GM10847 (cell line): ENCODE results near the gene CLOCK.

Experiments used
- POLR2A ChIP-seq: IDR thresholded peaks from 2 replicates; pipeline ENCODE4 v1.6.1; 2011; ENCODE audit not compliant: insufficient read length; ENCODE audit errors: extremely low read depth

The CLOCK gene

DNA sequence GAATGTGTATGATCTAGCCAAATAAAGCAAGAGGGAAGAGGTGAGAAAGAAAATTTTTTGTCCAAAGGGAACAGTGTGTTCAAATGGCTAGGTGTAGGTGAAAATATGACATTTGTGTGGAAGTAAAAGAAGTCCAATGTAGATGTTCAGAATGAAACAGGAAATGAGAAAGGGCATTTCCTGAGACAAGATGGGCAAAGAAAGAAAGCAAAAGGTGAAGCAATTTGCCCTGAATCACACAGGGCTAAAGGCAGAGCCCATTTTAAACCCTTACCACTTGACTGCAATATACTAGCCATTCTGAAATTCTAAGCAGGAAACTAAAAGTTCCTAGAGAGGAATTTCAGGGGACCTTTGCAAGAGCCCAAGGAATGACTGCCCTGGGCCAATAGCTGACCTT lies 36.0 kb downstream of the CLOCK start:
- no peak for TF ChIP-seq POLR2A

DNA sequence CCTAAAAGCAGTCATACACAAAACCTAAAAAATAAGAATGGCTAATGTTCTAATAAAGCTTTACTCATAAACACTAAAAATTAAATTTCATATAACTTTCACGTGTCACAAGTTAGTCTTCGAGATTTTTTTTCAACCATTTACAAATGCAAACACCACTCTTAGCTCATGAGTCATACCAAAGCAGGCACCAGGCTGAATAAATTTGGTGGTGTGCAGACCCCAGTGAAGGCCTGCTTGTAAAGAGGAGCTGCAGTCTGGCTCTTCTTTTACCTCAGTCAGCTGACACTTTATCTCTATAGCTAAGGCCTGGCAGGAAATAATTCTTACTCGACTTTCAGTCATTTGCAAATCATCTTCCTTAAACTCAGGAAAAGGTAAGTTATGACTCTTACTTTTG lies 37.4 kb downstream of the CLOCK start:
- TF ChIP-seq POLR2A = no peak

DNA sequence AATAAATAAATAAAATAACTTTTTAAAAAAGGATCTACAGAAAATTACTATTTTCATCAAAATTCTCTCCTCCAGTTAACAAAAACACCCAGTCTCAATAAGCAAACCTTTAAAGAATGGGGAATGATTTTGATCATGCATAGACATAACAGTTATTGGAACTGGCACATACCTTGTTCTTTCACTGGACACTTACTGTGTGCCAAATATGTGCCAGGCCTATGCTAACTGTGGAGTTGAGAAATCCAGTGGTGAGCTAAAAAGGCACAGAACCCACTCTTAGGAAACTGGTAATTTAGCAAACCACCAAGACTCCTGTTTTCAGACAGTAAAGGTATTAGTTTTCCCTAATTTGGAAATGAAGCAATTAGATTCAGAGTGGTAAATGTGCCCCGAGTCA lies 39.1 kb downstream of the CLOCK start:
- no peak for TF ChIP-seq POLR2A

DNA sequence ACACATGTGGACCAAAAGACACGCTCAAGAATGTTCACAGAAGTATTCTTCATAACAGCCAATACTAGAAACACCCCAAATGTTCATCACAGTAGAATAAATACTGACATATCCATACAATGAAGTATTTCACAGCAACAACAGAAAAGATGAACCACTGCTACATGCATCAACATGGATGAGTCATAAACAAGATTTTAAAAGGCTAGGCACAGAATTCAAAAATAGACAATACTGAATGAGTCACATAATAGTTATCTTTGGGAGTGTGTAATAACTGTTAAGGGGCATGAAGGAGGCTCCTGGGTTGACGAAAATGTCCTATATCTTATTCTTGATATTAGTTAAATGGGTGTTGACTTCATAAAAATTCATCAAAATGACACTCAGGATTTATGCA lies 43.5 kb downstream of the CLOCK start:
- TF ChIP-seq POLR2A = no peak

DNA sequence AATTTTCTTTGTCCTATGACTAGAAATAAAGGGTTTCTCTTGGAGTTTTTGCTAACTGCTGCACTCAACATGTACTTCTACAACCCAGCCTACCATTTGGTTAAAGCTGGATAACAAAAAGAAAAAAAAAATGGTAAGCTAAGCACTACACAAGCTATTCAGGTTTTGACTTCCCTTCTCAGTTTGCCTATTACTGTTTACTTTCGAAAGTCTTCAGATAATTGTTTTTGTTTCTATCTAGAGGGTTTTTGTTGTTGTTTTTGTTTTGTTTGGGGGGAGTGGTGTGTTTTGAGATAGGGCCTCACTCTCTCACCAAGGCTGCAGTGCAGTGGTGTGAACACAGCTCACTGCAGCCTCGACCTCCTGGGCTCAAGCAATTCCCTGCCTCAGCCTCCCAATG lies 46.6 kb downstream of the CLOCK start:
- TF ChIP-seq POLR2A = no peak

DNA sequence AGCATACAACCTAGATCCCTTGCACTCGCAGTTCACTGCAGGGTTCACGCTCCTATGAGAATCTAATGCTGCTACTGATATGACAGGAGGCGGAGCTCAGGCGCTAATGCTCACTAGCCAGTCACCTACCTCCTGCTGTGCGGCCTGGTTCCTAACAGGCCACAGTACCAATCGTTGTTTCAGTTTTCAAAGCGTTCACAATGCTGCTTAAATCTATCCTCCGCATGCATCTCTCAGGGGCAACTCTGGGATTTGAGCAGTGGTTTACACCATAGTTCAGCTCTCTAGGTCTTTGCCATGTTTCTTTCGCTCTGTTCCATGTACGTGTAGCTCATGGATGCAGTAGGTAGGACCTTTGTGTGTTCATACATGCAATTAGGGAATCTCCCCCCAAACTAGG lies 47.2 kb downstream of the CLOCK start:
- no peak for TF ChIP-seq POLR2A

DNA sequence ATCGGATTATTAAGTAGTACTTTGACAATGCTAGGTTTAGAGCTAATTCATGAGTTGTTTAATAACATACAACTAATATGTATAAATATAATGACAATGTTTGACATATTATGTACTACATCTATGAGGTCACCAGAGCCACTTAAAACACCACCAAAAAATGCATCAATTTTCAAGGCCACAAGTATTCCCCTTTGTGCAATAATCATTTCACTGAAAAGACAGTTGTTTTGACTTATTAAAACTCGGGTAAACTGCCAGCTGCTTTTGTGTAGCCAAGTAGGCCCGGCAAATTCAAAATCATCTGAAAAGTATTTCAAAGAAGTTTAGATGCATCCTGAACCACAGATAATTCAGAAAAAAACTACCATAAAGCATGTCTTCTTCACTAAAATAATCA lies 48.7 kb downstream of the CLOCK start:
- TF ChIP-seq POLR2A = no peak

DNA sequence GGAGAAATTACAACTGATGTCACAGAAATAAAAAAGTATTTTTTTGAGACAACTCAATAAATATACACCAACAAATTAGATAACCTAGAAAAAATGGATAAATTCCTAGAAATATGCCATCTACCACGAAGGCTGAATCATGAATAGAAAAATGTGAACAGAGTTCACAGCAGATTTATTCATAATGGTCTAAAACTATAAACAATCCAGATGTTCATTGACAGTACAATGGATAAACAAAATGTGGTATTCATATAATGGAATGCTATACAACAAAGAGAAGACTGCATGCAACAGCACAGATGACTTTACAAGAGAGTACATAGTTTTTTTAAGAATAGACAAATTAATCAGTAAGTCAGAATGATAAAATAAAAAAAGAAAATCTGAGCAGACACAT lies 55.2 kb downstream of the CLOCK start:
- TF ChIP-seq POLR2A = no peak

DNA sequence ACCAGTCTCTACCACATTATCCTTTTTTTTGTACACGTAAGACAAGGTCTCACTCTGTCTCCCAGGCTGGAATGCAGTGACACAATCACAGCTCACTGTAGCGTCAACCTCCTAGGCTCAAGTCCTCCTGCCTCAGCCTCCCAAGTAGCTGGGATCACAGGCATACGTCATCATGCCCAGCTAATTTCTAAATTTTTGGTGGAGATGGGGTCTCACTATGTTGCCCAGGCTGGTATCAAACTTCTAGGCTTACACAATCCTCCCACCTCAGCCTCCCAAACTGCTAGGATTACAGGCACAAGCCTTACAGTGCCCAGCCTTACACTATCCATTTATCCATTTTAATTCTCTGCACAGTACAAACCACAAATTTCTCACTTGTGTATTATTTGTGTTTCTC lies 58.0 kb downstream of the CLOCK start:
- no peak for TF ChIP-seq POLR2A

DNA sequence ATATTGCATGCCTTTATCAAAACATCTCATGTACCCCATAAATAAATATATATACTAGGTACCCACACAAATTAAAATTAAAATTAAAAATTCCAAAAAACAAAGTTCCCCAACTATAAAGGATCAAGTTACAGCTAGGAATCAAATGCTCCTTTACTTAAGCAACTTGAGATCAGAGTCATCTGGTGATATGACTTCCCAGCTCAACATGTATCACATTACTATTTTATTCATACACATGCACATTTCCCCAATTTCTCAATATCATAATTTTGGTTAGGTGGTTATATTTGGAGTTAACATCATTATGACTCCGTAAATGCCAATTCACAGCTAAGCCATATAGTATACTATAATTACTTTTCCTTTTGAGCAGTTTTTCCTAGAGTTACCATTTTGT lies 60.9 kb downstream of the CLOCK start:
- no peak for TF ChIP-seq POLR2A

DNA sequence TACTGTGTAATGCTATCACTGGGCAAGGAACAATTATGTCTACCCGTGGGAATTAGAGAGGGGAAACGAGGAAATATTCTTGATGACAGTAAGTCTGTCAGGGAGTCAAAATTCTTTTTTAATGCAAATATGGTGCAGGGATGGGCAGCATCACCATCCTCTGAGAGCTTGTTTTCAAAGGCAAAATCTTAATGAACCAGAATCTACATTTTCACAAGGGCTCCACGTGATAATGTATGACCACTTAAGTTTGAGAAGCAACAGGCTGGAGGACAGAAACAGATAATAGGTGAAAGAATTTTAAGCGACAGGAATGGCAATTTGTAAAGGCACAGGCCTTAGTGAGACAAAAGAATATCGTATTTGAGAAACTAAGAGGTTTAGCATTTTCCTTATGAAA lies 63.4 kb downstream of the CLOCK start:
- no peak for TF ChIP-seq POLR2A

DNA sequence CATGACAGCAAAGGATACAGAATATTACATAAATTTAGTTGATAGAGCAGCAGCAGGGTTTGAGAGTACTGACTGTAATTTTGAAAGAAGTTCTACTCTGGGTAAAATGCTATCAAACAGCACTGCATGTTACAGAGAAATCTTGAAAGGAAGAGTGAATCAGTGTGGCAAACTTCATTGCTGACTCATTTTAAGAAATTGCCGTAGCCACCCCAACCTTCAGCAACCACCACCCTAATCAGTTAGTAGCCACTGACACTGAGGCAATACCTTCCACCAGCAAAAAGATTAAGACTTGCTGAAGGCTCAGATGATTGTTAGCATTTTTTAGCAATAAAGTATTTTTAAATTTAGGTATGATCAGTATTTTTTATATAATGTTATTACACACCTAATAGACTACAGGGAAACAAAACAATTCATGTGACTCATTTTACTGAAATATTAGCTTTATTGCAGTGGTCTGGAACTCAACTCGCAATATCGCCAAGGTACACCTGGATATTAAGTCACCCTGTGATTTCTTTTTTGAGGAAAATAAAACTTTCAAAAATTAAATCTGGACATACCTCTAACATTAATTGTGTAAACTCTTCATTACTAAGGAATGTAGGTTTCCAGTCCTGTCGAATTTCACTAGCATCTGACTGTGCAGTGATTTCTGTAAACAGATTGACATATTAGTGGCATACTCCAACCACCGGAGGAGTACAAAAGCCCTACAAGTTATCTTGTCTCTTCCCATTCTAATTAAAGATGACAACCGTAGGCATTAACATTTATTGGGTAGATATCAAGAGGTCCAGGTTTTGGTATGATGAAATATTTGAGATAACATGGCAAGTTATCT lies 71.1 kb downstream of the CLOCK start:
- no peak for TF ChIP-seq POLR2A

DNA sequence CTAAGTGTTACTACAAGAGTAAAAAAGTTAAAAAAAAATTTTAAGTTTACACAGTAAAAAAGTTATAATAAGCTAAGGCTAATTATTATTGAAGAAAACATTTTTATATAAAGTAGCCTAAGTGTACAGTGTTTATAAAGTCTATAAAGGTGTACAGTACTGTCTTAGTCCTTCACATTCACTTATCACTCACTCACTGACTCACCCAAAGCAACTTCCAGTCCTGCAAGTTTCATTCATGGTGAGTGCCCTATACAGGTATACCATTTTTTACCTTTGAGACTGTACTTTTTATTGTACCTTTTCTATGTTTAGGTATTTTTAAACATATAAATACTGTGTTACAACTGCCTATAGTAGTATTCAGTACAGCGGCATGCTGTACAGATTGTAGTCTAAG lies 76.7 kb downstream of the CLOCK start:
- no peak for TF ChIP-seq POLR2A

DNA sequence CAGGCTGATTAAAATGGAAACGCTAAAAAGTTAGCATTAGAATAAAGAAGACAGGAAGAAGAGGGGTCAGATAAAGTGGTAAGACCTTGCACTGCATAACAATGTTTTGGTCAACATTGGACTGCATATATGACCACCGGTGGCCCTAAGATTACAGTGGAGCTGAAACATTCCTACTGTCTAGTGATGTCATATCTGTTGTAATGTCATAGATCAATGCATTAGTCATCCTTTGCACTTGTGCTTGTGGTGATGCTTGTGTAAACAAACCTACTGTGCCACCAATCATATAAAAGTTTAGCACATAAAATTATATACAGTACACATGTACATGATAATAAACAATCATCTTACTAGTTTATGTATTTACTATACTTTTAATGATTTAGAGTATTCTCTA lies 78.0 kb downstream of the CLOCK start:
- TF ChIP-seq POLR2A = no peak

DNA sequence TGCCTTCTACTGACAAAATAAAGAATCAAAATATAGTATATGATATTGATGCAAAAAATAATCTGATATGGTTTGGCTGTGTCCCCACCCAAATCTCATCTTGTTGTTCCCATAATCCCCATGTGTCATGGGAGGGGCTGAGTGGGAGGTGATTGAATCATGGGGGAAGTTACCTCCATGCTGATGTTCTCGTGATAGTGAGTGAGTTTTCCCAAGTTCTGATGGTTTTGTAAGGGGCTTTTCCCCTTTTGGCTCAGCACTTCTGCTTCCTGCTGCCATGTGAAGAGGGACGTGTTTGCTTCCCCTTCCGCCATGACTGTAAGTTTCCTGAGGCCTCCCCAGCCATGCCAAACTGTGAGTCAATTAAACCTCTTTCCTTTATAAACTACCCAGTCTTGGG lies 80.7 kb downstream of the CLOCK start:
- TF ChIP-seq POLR2A = no peak

DNA sequence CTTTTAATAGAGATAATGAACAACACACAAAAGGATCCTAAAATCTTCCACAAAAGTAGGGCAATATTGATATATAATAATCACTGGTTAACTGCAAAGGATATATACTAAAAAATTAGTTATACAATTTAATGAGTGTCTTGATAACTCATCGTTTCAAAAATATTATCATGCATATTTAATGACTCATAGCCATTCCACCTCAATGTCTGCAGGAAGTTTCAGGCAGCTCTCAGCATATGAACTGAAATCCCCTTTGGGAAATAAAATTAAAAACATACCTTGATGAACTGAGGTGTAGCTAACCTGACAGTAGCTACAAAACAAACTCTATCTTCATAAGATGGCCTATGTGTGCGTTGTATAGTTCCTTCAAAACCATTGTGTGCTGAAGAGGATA lies 88.1 kb downstream of the CLOCK start:
- TF ChIP-seq POLR2A = no peak

DNA sequence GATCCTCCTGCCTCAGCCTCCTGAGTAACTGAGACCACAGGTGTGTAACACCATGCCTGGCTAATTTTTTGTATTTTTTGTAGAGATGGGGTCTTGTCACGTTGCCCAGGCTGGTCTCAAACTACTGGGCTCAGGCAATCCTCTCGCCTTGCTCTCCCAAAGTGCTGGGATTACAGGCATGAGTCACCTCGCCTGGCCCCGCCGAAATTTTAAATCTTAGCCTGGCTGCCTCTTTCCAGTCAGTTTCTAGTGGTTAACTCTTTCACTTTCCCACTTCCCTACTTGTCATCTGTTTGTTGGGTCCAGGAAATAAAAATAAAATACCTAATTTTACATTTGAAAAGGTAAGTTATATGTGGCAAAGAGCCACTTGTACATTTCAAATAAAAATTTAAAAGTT lies 88.5 kb downstream of the CLOCK start:
- no peak for TF ChIP-seq POLR2A
